Heart right ventricle (tissue), 16 donors: Measurements from ENCODE around the gene DUOXA1. TPM values are rescaled to one million over a fixed set of nuclear protein-coding genes. Genes with fewer than 3 reads are reported as not detected.
A peak's percentile ranks its signal among the peaks of the same experiment; 100 is the strongest.

ENCODE experiments used
- ATAC-seq, 8 donors: fragments of 200-7000 bp; cut with Tn5 transposase; one replicate each; pipeline ENCODE4 v1.9.1; 2020; ENCODE audit warnings: mild to moderate bottlenecking in 8 of 8, moderate library complexity in 8 of 8, moderate number of reproducible peaks in 1 of 8
- DNase-seq, 2 donors: peaks; one replicate each; pipeline ENCODE4 v3.0.0-alpha.2; 2020
- H3K27ac ChIP-seq, 10 donors: fragments of 200-600 bp; sonication (generic) in 2 of 10; one replicate each; pipeline versions ENCODE4 v1.5.0 to v1.8.0; 2020 to 2022; ENCODE audit warnings: mild to moderate bottlenecking in 3 of 10
- H3K27me3 ChIP-seq, 7 donors: fragments of 200-600 bp; one replicate each; pipeline ENCODE4 v1.8.0; 2021 to 2022; ENCODE audit warnings: mild to moderate bottlenecking in 2 of 7
- H3K36me3 ChIP-seq, 9 donors: fragments of 200-600 bp; sonication (generic) in 1 of 9; one replicate each; pipeline versions ENCODE4 v1.5.0 to v1.8.0; 2020 to 2022; ENCODE audit warnings: mild to moderate bottlenecking in 2 of 9
- H3K4me1 ChIP-seq, 9 donors: fragments of 200-600 bp; sonication (generic) in 1 of 9; one replicate each; pipeline versions ENCODE4 v1.5.0 to v1.8.0; 2020 to 2022; ENCODE audit warnings: mild to moderate bottlenecking in 4 of 9
- H3K4me3 ChIP-seq, 10 donors: fragments of 200-600 bp; sonication (generic) in 2 of 10; one replicate each; pipeline versions ENCODE4 v1.5.0 to v1.8.0; 2020 to 2022; ENCODE audit warnings: mild to moderate bottlenecking in 7 of 10, moderate library complexity in 2 of 10
- H3K9me3 ChIP-seq, 11 donors: fragments of 200-600 bp in 10 of 11; sonication (generic) in 2 of 11; one replicate each; pipeline versions ENCODE4 v1.5.0 to v1.8.0; 2013 to 2022; ENCODE audit warnings: mild to moderate bottlenecking in 2 of 11, control low read depth in 1 of 11, moderate library complexity in 1 of 11
- CTCF ChIP-seq, 9 donors: fragments of 200-600 bp; sonication (generic) in 2 of 9; IDR thresholded peaks; one replicate each; pipeline versions ENCODE4 v1.5.0 to v1.8.0; 2021 to 2022; ENCODE audit warnings: antibody characterized with exemption in 9 of 9, mild to moderate bottlenecking in 5 of 9, moderate library complexity in 1 of 9
- WGBS, 2 donors: extraction: QIAGEN DNeasy Blood & Tissue Kit; methylation state at CpG; one replicate each; pipeline ENCODE4 v1.1.7; 2013; ENCODE audit warnings: inconsistent platforms in 1 of 2; 5-methylcytosine and 5-hydroxymethylcytosine counted together
- intact Hi-C, 10 donors: fragments of 100-400 bp; cut with DNase I; formaldehyde crosslinking; loops; one replicate each; pipeline versions ENCODE4 v1.11.1 to v1.14.2; 2022
- polyA plus RNA-seq, 2 donors: library from polyadenylated mRNA; stranded (reverse); fragments of 200-250 nt; gene quantifications; one replicate each; pipeline ENCODE4 v1.2.3, GENCODE V29; 2013
- total RNA-seq, 10 donors: library from RNA; stranded (reverse); fragmentation: NEBNext Ultra II Directional in 3 of 10; extraction: Animal tissue kit (Norgen Biotek cat#: 25700) in 3 of 10; gene quantifications; one replicate each; pipeline versions ENCODE4 v1.2.1 to v1.2.4, GENCODE V29; 2021 to 2023
- donor health status: Arrhythmogenic right ventricular cardiomyopathy.
- donor health status: ischemic (EF 13 %, LVEDD 7.1; RV severe dilation, severe dysfunction).
- donor health status: healthy with polysubstance abuse.
- donor health status: DM: no; HTN: yes; CAD: no.
- donor health status: DM: no; HTN: no; CAD: no.
- donor health status: ischemic (EF 25% LVEDD 6.9; RV normal size, moderate dysfunction).
- donor health status: ischemic (EF 25% LVEDD 5.7; RV mildly dilated, moderate dysfunction).
- donor health status: healthy.
- donor health status: DM: yes; HTN: yes; CAD: no.
- donor health status: Ischemic cardiomyopathy.
- donor health status: ischemic (EF 35%, LVEDD 5.7; RV mildly dilated, moderate dysfunction).
- donor health status: nonischemic (EF 11% LVEDD 7.7; RV severe dilation, severe dysfunction).
- donor health status: DM: yes; HTN: yes; CAD: no.
- donor health status: PGD.
- donor health status: ischemic (EF 29% LVEDD 5.4; RV normal size, mild dysfunction).
- donor health status: nonischemic (EF 23%, LVEDD 6.1; RV moderate dilation, normal function).

The DUOXA1 gene
- total and polyA plus RNA-seq, 12 donors = 0.11 to 1.3 (median 0.47) TPM; not detected in 1

GRCh38 chr15:45171912-45172311 is 42.2 kb upstream of the DUOXA1 start:
- H3K36me3 ChIP-seq = peaks cover 0 to 48% (median 0%) of the 10 kb centered on the region in 9 donors
- H3K27ac ChIP-seq = no peak overlapping the region
- no peak for TF ChIP-seq CTCF (IDR thresholded peaks at IDR 0.05)
- no peaks in the 10 kb centered on the region for H3K9me3 ChIP-seq
- no peak for DNase-seq
- WGBS, 2 donors = 95 to 97% methylated on average over 12 of the region's 12 CpGs
- ATAC-seq = no peak
- no peaks in the 10 kb centered on the region for H3K27me3 ChIP-seq
- H3K4me1 ChIP-seq = peaks cover 0 to 22% (median 0%) of the 10 kb centered on the region in 9 donors
- H3K4me3 ChIP-seq = no peak overlapping the region
- intact Hi-C loops = no loop called here

GRCh38 chr15:45169608-45170480 is 40.2 kb upstream of the DUOXA1 start:
- ATAC-seq (no peak), DNase-seq (no peak)
- peaks cover 0 to 33% (median 13%) of the 10 kb centered on the region in 9 donors for H3K4me1 ChIP-seq
- H3K9me3 ChIP-seq = no peaks in the 10 kb centered on the region
- H3K36me3 ChIP-seq = peaks cover 0 to 28% (median 0%) of the 10 kb centered on the region in 9 donors
- no peaks in the 10 kb centered on the region for H3K27me3 ChIP-seq
- intact Hi-C loops = loop anchor here in 6 of 10 donors (5.0 to 10.0 kb wide), 6 partner anchors 32 to 467 kb away; partner anchors contain the start of gene SQOR (in 1 of the 6)
- WGBS, 2 donors = 72 to 76% methylated on average over 4 of the region's 4 CpGs
- H3K27ac ChIP-seq = peak overlapping the region in 3 of 10 donors; percentile 19 to 99 (median 51)
- no peak overlapping the region for H3K4me3 ChIP-seq
- TF ChIP-seq CTCF (IDR thresholded peaks at IDR 0.05) = no peak

GRCh38 chr15:45168751-45169551 is 39.3 kb upstream of the DUOXA1 start:
- intact Hi-C loops = loop anchor here in 6 of 10 donors (5.0 to 10.0 kb wide), 6 partner anchors 33 to 468 kb away; partner anchors contain the start of gene SQOR (in 1 of the 6)

More at GRCh38 chr15:45168751-45169551, 39.3 kb upstream of the DUOXA1 start:
- DNase-seq = no peak
- peaks cover 0 to 33% (median 13%) of the 10 kb centered on the region in 9 donors for H3K4me1 ChIP-seq
- H3K36me3 ChIP-seq = peaks cover 0 to 21% (median 0%) of the 10 kb centered on the region in 9 donors
- H3K27ac ChIP-seq = peak overlapping the region in 5 of 10 donors; percentile 19 to 100 (median 99)
- H3K9me3 ChIP-seq = no peaks in the 10 kb centered on the region
- TF ChIP-seq CTCF (IDR thresholded peaks at IDR 0.05) = no peak
- H3K4me3 ChIP-seq = no peak overlapping the region
- ATAC-seq = no peak
- 82% methylated on average over 9 of the region's 9 CpGs for WGBS, 2 donors
- H3K27me3 ChIP-seq = no peaks in the 10 kb centered on the region
